Measurements from ENCODE around the gene RGS16.

The RGS16 gene

GRCh38 chr1:182570611-182570970 is 33.6 kb downstream of the RGS16 start:
- DNase-seq: no peak

- no peak for DNase-seq
These were observed 34.1 kb downstream of the RGS16 start for GRCh38 chr1:182569939-182570610.

- no peak for DNase-seq
These were observed 35.4 kb downstream of the RGS16 start for GRCh38 chr1:182568647-182569284.

- DNase-seq: no peak
These were observed 36.6 kb downstream of the RGS16 start for GRCh38 chr1:182567629-182568028.

GRCh38 chr1:182565537-182565936 is 38.7 kb downstream of the RGS16 start:
- DNase-seq: no peak

GRCh38 chr1:182564406-182565004 is 39.7 kb downstream of the RGS16 start:
- DNase-seq: no peak

- no peak for DNase-seq
These were observed 41.1 kb downstream of the RGS16 start for GRCh38 chr1:182563095-182563494.

- DNase-seq: no peak
These were observed 42.7 kb downstream of the RGS16 start for GRCh38 chr1:182561456-182561855.

GRCh38 chr1:182560392-182560984 is 43.7 kb downstream of the RGS16 start:
- DNase-seq: no peak

GRCh38 chr1:182556279-182556678 is 47.9 kb downstream of the RGS16 start:
- no peak for DNase-seq

- DNase-seq: no peak
These were observed 48.7 kb downstream of the RGS16 start for GRCh38 chr1:182555493-182555892.

- no peak for DNase-seq
These were observed 51.7 kb downstream of the RGS16 start for GRCh38 chr1:182552527-182552926.

- DNase-seq: no peak
These were observed 54.4 kb downstream of the RGS16 start for GRCh38 chr1:182549811-182550210.

GRCh38 chr1:182549346-182549745 is 54.8 kb downstream of the RGS16 start:
- DNase-seq: no peak
